LNCAP (cell line): ENCODE results near the gene SLX9.

Experiments
- TF ChIP-seq, protein P1 (sequence below): fragments of 450-650 bp; IDR thresholded peaks from 2 replicates; pipeline ENCODE4 v1.5.1; 2017; ENCODE audit warnings: mild to moderate bottlenecking

The SLX9 gene

DNA sequence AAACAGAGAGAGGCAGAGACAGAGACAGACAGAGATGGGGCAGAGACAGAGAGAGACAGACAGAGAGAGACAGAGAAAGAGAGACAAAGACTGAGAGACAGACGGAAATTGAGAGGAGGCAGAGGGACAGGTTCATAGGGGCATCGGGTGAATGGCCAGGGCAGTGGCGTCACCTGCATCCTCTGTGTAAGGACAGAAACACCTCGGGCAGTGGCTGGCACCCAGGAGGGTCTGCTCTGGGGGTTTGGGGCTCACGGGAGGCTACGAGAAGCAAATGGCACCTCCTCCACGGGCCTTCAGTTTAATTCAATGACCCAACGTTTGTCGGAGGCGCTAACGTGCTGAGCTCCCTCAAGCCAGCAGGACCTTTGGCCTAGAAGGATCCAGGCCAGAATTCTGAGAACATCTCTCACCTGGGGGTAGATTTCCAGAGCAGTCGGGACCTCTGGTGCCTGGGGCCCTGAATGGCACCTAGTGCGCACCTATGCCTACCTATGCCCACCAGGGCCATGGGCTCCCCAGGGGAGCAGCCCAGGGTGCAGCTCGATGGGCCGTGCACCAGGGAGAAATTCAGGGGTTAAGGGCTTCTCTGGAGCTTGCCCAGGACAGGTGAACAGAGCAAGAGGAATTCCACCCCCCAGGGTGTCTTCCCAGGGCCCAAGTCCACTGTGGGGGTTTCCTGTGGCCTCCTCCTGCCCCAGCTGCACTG lies 45.7 kb upstream of the SLX9 start:
- TF ChIP-seq, protein P1, sequence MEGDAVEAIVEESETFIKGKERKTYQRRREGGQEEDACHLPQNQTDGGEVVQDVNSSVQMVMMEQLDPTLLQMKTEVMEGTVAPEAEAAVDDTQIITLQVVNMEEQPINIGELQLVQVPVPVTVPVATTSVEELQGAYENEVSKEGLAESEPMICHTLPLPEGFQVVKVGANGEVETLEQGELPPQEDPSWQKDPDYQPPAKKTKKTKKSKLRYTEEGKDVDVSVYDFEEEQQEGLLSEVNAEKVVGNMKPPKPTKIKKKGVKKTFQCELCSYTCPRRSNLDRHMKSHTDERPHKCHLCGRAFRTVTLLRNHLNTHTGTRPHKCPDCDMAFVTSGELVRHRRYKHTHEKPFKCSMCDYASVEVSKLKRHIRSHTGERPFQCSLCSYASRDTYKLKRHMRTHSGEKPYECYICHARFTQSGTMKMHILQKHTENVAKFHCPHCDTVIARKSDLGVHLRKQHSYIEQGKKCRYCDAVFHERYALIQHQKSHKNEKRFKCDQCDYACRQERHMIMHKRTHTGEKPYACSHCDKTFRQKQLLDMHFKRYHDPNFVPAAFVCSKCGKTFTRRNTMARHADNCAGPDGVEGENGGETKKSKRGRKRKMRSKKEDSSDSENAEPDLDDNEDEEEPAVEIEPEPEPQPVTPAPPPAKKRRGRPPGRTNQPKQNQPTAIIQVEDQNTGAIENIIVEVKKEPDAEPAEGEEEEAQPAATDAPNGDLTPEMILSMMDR: no peak

DNA sequence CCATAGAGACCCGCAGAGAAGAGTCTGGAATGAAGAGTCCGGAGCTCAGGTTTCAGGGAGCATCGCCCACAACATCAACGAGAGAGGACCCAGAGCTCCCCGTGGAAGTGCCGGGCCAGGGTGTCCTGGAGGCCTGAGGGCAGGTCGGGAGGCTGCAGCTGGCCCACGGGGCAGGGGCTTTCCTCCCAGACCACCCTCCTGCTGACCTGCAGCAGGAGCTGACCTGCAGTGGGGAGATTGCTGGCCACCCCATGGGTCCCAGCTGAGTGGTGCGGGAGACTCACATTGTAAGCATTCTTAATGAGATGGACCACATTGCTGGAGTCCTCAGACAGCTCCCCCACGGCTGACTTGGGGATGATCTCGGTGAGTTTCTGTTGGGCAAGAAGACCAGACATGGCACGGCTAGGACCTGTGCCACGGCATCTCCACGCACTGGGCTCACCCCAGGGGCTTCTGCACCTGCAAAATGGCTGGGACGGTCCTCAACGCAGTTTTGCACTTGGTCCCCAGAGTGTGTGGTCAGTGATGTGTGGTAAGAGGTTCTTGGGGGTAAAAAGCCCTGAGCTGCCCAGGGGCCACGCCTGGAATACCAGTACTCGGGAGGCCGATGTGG lies 45.0 kb upstream of the SLX9 start:
- TF ChIP-seq, protein P1: no peak

GRCh38 chr21:44895859-44896258 lies 44.0 kb upstream of the SLX9 start:
- TF ChIP-seq, protein P1: no peak

GRCh38 chr21:44896561-44897286 lies 43.1 kb upstream of the SLX9 start:
- TF ChIP-seq, protein P1: no peak

DNA sequence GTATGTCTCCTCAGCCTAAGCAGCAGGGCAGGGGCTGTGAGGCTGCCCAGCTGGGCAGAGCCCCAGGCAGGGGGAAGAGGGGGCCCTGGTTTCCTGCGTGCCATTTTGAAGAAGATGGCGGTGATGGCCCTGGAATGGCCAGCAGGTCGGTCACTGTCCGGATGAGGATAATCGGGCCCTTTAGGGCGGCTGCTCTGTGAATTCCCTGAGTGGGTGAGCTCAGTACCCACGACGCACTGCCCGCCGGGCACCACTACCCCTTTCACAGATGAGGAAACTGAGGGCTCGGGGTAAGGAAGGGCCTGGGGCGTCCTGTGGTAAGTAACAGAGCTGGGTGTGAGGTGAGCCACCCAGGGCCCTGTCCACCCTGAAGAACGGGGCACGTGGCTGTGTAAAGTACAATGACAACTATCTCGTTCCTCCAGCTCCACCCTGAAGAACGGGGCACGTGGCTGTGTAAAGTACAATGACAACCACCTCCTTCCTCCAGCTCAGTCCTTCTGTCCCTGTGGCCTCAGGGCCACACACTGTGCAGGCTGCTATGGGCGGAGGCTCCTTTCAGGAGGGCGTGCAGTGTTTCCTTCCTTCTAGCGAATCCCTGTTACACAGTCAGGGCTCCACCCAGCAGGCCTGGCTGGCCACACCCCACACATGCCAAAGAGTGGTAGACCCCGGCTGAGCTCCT lies 42.4 kb upstream of the SLX9 start:
- TF ChIP-seq, protein P1: no peak

DNA sequence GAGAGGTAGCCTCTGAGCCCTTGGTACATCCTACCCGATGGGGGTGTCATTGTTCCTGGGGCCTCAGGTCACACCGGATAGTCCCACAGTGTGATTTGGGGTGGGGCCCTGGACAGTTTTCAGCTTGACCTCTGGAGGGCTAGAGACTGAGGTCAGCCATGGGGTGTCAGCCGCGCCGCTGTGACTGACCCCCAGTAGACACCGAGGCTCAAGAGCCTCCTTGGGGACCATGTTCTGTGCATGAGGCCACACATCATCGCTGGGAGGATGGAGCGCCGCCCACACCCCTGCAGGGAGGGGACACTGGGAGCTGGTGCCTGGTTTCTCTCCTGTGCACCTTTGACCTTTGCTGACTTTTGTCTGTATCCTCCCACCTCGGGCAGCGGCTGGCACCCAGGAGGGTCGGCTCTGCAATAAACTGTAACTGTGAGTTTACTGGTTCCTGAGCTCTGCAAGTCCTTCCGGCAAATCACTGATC lies 41.8 kb upstream of the SLX9 start:
- TF ChIP-seq, protein P1: no peak
